GM10266 (cell line): ENCODE data around the gene DDX27.

ENCODE experiments used
- DNase-seq: peaks from one replicate; pipeline ENCODE4 v3.0.0; 2012; ENCODE audit errors: extremely low spot score
- CTCF ChIP-seq: IDR thresholded peaks from 2 replicates; pipeline ENCODE4 v1.5.1; 2012; ENCODE audit warnings: mild to moderate bottlenecking, low read depth; ENCODE audit not compliant: control insufficient read depth, insufficient read depth; ENCODE audit errors: missing control alignments

DDX27 gene

GRCh38 chr20:49275216-49275615 lies 56.0 kb downstream of the DDX27 start:
- no peak for DNase-seq
- no peak for TF ChIP-seq CTCF

- no peak for DNase-seq
- no peak for TF ChIP-seq CTCF
Observed at GRCh38 chr20:49275636-49276035, 56.4 kb downstream of the DDX27 start.

GRCh38 chr20:49276161-49276960 lies 57.1 kb downstream of the DDX27 start:
- peak; percentile 68 for DNase-seq
- TF ChIP-seq CTCF: no peak

GRCh38 chr20:49276961-49277785 lies 58.0 kb downstream of the DDX27 start:
- TF ChIP-seq CTCF: no peak
- peak; percentile 41 for DNase-seq

GRCh38 chr20:49277786-49278035 lies 58.5 kb downstream of the DDX27 start:
- no peak for DNase-seq
- TF ChIP-seq CTCF: no peak

GRCh38 chr20:49278036-49278817 lies 59.0 kb downstream of the DDX27 start, which contains the start of gene ZNFX1:
TSS of gene ZNFX1 (minus strand) at chr20:49278057. CDS start at chr20:49275839, 2,218 bp downstream.
- peak; percentile 26 for TF ChIP-seq CTCF
- DNase-seq: peak; percentile 95
